ENCODE results near the gene ATP5MG. TPM values are rescaled to one million over a fixed set of nuclear protein-coding genes. Genes with fewer than 3 reads are reported as not detected.

ATP5MG gene
- polyA plus RNA-seq, 1 experiment = 423 TPM

DNA sequence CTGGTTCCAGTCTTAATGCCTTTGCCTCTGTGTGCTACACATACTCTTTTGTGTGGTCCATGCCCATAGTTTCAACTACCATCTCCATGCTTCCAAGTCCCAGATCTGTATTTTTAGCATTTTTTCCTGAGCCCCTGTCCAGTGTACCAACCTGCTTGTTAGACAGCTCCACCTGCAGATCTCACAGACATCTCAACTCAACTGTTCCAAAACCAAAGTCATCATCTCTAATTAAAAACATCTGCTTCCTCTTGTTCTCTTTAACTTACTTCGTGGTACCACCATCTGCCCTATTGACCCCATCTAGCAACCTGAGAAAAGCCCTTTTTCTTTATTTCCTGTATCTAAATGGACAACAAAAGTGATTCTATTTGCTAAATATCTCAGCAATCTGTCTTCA is 26.3 kb downstream of the ATP5MG start:
- H3K4me3 ChIP-seq (ENCODE audit: low read depth, low read length) = no peak overlapping the region
- no peak overlapping the region for H3K27ac ChIP-seq (ENCODE audit: low read depth, low read length)
- H3K27me3 ChIP-seq (ENCODE audit: control insufficient read depth, insufficient read depth, low read length) = no peaks in the 10 kb centered on the region
- POLR2A ChIA-PET = interaction anchor here (0.5 kb wide), 1 partner anchor 17 kb away, joined by 4 read pairs; no protein-coding TSS in a partner anchor
- DNase-seq (ENCODE audit: low read depth, low spot score) = no peak
- TF ChIP-seq, protein P1, sequence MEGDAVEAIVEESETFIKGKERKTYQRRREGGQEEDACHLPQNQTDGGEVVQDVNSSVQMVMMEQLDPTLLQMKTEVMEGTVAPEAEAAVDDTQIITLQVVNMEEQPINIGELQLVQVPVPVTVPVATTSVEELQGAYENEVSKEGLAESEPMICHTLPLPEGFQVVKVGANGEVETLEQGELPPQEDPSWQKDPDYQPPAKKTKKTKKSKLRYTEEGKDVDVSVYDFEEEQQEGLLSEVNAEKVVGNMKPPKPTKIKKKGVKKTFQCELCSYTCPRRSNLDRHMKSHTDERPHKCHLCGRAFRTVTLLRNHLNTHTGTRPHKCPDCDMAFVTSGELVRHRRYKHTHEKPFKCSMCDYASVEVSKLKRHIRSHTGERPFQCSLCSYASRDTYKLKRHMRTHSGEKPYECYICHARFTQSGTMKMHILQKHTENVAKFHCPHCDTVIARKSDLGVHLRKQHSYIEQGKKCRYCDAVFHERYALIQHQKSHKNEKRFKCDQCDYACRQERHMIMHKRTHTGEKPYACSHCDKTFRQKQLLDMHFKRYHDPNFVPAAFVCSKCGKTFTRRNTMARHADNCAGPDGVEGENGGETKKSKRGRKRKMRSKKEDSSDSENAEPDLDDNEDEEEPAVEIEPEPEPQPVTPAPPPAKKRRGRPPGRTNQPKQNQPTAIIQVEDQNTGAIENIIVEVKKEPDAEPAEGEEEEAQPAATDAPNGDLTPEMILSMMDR (IDR thresholded peaks at IDR 0.05; ENCODE audit: low read depth, low read length) = no peak
- CTCF ChIA-PET = no interaction called here
- H3K9me3 ChIP-seq (ENCODE audit: control insufficient read depth, insufficient read depth, low read length) = no peaks in the 10 kb centered on the region

DNA sequence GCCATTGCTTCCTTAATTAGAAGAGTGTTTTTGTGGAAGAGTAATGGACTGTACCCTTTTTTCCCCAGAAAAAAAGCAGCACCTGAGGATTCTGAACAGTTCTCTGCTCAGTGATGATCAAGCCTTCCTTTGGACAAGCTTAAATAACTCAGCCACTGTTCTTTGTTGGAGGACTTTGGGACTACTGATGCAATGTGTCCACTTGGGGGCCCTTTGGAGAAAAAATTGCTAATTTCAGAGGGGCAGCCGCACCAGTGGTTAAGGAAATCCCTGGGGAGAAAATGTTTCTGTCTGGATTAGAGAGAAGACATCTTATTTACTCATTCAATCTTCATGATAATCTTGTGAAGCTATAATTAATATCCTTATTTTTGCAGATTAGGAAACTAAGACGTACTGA is 29.6 kb downstream of the ATP5MG start:
- Histone ChIP-seq H3K4me3 (ENCODE audit: low read depth, low read length) (no peak overlapping the region), H3K9me3 (ENCODE audit: control insufficient read depth, insufficient read depth, low read length) (no peaks in the 10 kb centered on the region), H3K27ac (ENCODE audit: low read depth, low read length) (no peak overlapping the region), H3K27me3 (ENCODE audit: control insufficient read depth, insufficient read depth, low read length) (no peaks in the 10 kb centered on the region)
- POLR2A ChIA-PET = no interaction called here
- TF ChIP-seq, protein P1 (IDR thresholded peaks at IDR 0.05; ENCODE audit: low read depth, low read length) = no peak
- DNase-seq (ENCODE audit: low read depth, low spot score) = no peak
- CTCF ChIA-PET = interaction anchor here (0.9 kb wide), 1 partner anchor 22 kb away, joined by 3 read pairs; no protein-coding TSS in a partner anchor

DNA sequence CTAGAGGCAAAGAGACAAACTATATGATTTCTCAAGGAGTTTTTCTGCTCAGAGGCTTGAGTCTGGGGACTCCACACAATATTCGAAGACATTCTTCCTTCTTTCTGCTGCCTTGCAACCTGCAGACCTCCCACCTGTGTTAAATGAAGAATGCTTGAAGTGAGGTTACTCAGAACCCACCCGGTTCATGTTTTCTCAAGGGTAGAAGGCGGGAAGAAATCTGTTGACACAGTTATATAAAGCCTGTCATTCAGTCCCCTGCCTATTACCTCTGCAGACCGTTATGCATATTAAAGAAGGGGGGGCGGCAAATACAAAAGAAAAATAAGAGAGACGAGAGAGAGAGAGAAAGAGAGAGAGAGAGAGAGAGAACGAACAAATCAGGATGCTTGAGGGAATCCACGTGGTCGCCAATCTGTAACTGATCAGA is 32.7 kb downstream of the ATP5MG start:
- ChIA-PET CTCF (no interaction called here), POLR2A (no interaction called here)
- Histone ChIP-seq H3K27me3 (ENCODE audit: control insufficient read depth, insufficient read depth, low read length) (no peaks in the 10 kb centered on the region), H3K9me3 (ENCODE audit: control insufficient read depth, insufficient read depth, low read length) (peaks cover 4% of the 10 kb centered on the region; the same call in 1 of the 2 replicates), H3K4me3 (ENCODE audit: low read depth, low read length) (peak overlapping the region; percentile 72), H3K27ac (ENCODE audit: low read depth, low read length) (no peak overlapping the region)
- DNase-seq (ENCODE audit: low read depth, low spot score) = no peak
- TF ChIP-seq, protein P1 (IDR thresholded peaks at IDR 0.05; ENCODE audit: low read depth, low read length) = no peak

DNA sequence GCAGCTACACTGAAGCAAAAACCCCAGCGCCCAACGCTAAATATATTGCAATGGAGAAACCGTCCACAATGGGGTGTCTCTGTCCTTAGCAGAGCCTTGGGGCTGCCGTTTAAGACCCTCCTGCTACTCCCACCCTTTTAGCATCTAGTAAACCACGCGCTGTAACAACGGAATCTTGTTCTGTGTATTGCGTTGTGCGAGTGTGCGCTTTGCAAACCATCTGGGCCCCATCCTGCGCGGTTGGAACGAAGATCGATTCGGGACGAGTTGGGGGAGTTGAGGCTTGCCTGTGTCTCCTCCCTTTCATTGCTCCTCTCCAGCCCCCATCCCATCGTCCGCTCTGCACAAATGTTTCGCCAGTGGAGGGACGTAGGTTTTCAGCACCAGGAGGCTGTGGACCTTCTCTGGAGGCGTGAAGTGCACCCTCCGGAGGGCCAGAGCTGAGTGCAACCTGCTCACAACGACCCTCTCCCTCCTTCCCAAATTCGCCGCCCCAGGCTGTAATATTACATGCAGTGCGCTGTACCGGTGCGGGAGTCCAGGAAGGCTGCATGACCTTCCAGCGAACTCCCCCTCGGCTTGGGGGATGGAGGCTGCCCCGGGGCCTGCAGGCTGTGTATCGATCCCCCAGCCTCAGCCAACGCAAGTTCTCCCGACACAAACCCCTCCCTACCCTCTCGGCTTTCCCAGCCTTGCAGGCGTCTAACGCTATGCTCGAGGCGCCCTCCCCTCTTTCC is 33.3 kb downstream of the ATP5MG start:
- POLR2A ChIA-PET = interaction anchor here (1.0 to 1.6 kb wide), 2 partner anchors 15 to 19 kb away, joined by 3 to 8 read pairs; no protein-coding TSS in a partner anchor
- H3K27me3 ChIP-seq (ENCODE audit: control insufficient read depth, insufficient read depth, low read length) = no peaks in the 10 kb centered on the region
- peak overlapping the region; percentile 21 for H3K27ac ChIP-seq (ENCODE audit: low read depth, low read length)
- CTCF ChIA-PET = interaction anchor here (0.7 kb wide), 1 partner anchor 28 kb away, joined by 8 read pairs; no protein-coding TSS in a partner anchor
- DNase-seq (ENCODE audit: low read depth, low spot score) = no peak
- TF ChIP-seq, protein P1 (IDR thresholded peaks at IDR 0.05; ENCODE audit: low read depth, low read length) = 0 out of 2 replicates have a peak, but pooled peaks have one; percentile 6
- H3K4me3 ChIP-seq (ENCODE audit: low read depth, low read length) = peak overlapping the region; percentile 72
- peaks cover 4% of the 10 kb centered on the region; the same call in 1 of the 2 replicates for H3K9me3 ChIP-seq (ENCODE audit: control insufficient read depth, insufficient read depth, low read length)

Data from AG04450 (cell line).